Parathyroid adenoma (tissue), 2 donors: Measurements from ENCODE around the gene OR6N1.

Experiments
- H2AFZ ChIP-seq: fragments of 300-600 bp; sonication (generic); one replicate; pipeline ENCODE4 v1.7.0; 2017; ENCODE audit warnings: antibody characterized with exemption, mild to moderate bottlenecking
- H3K27ac ChIP-seq: fragments of 300-600 bp; sonication (generic); one replicate; pipeline ENCODE4 v1.7.0; 2017
- H3K27me3 ChIP-seq: fragments of 300-600 bp; sonication (generic); one replicate; pipeline ENCODE4 v1.7.0; 2017; ENCODE audit warnings: low read length; ENCODE audit not compliant: control insufficient read depth, insufficient read depth
- H3K36me3 ChIP-seq: fragments of 300-600 bp; sonication (generic); one replicate; pipeline ENCODE4 v1.7.0; 2017; ENCODE audit warnings: low read length; ENCODE audit not compliant: control insufficient read depth, insufficient read depth
- H3K4me1 ChIP-seq: fragments of 300-600 bp; sonication (generic); one replicate; pipeline ENCODE4 v1.7.0; 2017; ENCODE audit warnings: control low read depth
- H3K4me2 ChIP-seq: fragments of 300-600 bp; sonication (generic); one replicate; pipeline ENCODE4 v1.7.0; 2017; ENCODE audit warnings: low read length
- H3K4me3 ChIP-seq: fragments of 300-600 bp; sonication (generic); one replicate; pipeline ENCODE4 v1.7.0; 2017; ENCODE audit warnings: low read depth, low read length
- H3K79me2 ChIP-seq: fragments of 300-600 bp; sonication (generic); one replicate; pipeline ENCODE4 v1.7.0; 2017; ENCODE audit warnings: control low read depth
- H3K9ac ChIP-seq: fragments of 300-600 bp; sonication (generic); one replicate; pipeline ENCODE4 v1.7.0; 2017; ENCODE audit warnings: mild to moderate bottlenecking
- H3K9me3 ChIP-seq: fragments of 300-600 bp; sonication (generic); one replicate; pipeline ENCODE4 v1.7.0; 2017; ENCODE audit warnings: low read length; ENCODE audit not compliant: control insufficient read depth
- CTCF ChIP-seq: fragments of 300-600 bp; sonication (generic); IDR thresholded peaks from one replicate; pipeline ENCODE4 v1.7.0; 2017; ENCODE audit warnings: antibody characterized with exemption, mild to moderate bottlenecking
- donor health status: primary hyperparathyroidism.

OR6N1 gene

GRCh38 chr1:158809862-158810261, 37.9 kb upstream of the OR6N1 start:
- no peaks in the 10 kb centered on the region for H3K36me3 ChIP-seq
- no peak overlapping the region for H3K4me3 ChIP-seq
- H3K4me1 ChIP-seq = no peaks in the 10 kb centered on the region
- no peak overlapping the region for H3K4me2 ChIP-seq
- H3K9ac ChIP-seq = no peak overlapping the region
- no peaks in the 10 kb centered on the region for H3K79me2 ChIP-seq
- H3K27me3 ChIP-seq = no peaks in the 10 kb centered on the region
- H3K27ac ChIP-seq = no peak overlapping the region
- no peak for TF ChIP-seq CTCF
- no peak overlapping the region for H2AFZ ChIP-seq
- no peaks in the 10 kb centered on the region for H3K9me3 ChIP-seq

DNA sequence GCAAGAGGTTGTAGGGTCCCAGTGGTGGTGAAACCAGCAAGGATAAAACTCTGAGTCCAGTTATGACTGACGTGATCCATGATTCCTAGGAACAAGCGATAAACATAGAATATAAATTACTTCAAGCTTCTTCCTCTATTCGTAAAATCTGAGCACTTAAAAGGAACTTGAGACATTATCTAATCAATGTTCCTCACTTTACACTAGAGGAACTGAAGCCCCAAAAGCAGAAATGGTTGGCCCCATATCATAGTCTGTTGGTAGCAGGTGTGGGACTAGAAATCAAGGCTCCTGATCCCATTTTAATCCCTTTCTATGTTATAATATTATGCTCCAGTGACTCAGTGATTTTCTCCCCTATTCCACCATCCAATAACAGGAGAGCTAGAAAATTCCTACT, 37.3 kb upstream of the OR6N1 start:
- Histone ChIP-seq H3K36me3 (no peaks in the 10 kb centered on the region), H3K27ac (no peak overlapping the region), H3K9me3 (no peaks in the 10 kb centered on the region), H3K4me3 (no peak overlapping the region), H2AFZ (no peak overlapping the region), H3K4me2 (no peak overlapping the region), H3K4me1 (no peaks in the 10 kb centered on the region), H3K79me2 (no peaks in the 10 kb centered on the region), H3K9ac (no peak overlapping the region), H3K27me3 (no peaks in the 10 kb centered on the region)
- TF ChIP-seq CTCF = no peak

DNA sequence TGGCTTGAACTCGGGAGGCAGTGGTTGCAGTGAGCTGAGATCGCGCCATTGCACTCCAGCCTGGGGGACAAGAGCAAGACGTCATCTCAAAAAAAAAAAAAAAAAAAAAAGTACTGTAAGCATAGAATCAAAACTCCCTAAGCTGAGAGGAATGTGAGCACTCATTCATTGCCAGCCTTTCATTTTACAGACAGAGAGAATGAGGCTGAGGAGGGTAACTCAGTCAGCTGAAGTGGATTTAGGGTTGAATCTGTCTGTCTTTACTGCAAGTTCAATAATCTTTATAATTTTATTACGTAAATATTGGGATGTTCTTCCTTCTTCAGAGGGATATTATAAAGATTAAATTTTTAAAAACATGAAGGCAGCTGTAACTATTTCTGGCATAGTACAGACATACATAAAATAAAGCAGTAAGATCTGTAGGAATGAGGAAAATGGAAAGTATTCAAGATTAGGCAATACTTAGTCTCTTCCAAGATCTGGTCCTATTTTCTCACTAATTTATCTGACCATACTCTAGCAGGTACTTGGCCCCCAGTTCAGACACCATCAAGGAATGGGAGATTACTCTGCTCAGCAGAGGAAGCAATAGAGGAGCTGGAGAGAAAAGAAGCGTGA, 35.0 kb upstream of the OR6N1 start:
- no peak overlapping the region for H3K4me2 ChIP-seq
- H3K9ac ChIP-seq = no peak overlapping the region
- no peaks in the 10 kb centered on the region for H3K36me3 ChIP-seq
- no peak overlapping the region for H2AFZ ChIP-seq
- H3K27me3 ChIP-seq = no peaks in the 10 kb centered on the region
- no peak overlapping the region for H3K4me3 ChIP-seq
- H3K9me3 ChIP-seq = no peaks in the 10 kb centered on the region
- H3K79me2 ChIP-seq = no peaks in the 10 kb centered on the region
- H3K4me1 ChIP-seq = no peaks in the 10 kb centered on the region
- no peak for TF ChIP-seq CTCF
- no peak overlapping the region for H3K27ac ChIP-seq

DNA sequence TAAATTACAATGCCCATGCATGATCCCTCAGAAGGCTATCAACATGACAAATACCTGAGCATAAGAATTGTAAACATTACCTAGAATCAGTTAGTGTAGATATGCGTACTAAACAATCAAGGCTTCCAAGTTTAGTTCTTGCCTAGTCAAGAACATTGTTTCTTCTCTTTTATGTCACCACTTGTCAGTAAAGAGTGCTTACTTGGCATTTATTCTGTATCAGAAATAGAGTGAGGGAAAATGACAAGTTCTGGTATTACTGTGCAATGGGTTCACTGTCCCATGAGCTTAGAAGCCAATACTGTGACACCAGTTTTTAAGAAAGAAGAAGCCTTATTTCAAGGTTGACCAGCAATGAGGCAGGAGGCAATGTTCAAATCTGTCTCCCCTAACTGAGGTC, 31.7 kb upstream of the OR6N1 start:
- H2AFZ ChIP-seq = no peak overlapping the region
- no peak overlapping the region for H3K4me3 ChIP-seq
- H3K27me3 ChIP-seq = no peaks in the 10 kb centered on the region
- H3K9me3 ChIP-seq = no peaks in the 10 kb centered on the region
- no peaks in the 10 kb centered on the region for H3K79me2 ChIP-seq
- TF ChIP-seq CTCF = no peak
- no peak overlapping the region for H3K4me2 ChIP-seq
- H3K36me3 ChIP-seq = no peaks in the 10 kb centered on the region
- no peaks in the 10 kb centered on the region for H3K4me1 ChIP-seq
- no peak overlapping the region for H3K27ac ChIP-seq
- no peak overlapping the region for H3K9ac ChIP-seq

- no peaks in the 10 kb centered on the region for H3K27me3 ChIP-seq
- no peak overlapping the region for H2AFZ ChIP-seq
- no peaks in the 10 kb centered on the region for H3K79me2 ChIP-seq
- H3K4me3 ChIP-seq = no peak overlapping the region
- no peak overlapping the region for H3K4me2 ChIP-seq
- H3K4me1 ChIP-seq = no peaks in the 10 kb centered on the region
- H3K9me3 ChIP-seq = no peaks in the 10 kb centered on the region
- no peak overlapping the region for H3K9ac ChIP-seq
- H3K27ac ChIP-seq = no peak overlapping the region
- H3K36me3 ChIP-seq = no peaks in the 10 kb centered on the region
- TF ChIP-seq CTCF = no peak
These were observed 29.4 kb upstream of the OR6N1 start for GRCh38 chr1:158801396-158801795.
